ENCODE results near the gene VAV2.

DNA sequence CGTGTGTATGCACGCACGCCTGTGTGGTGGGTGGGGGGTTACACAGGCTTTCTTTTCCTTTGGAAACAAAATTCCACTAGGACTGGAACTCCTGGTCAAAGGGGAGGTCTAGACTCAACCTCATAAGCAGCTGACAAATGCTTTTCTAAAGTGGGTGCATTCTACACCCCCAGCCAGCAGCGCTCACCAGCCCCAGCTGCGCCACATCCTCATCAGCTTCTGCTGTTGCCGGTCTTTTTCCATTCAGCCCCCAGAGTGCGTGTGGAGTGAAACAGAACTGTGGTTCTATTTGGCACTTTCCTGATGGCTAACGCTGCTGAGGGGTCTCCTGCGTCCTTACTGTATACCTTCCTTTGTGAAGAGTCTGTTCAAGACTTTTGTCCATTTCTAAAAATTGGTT is 176.3 kb downstream of the VAV2 start:
- TF ChIP-seq, protein P1, sequence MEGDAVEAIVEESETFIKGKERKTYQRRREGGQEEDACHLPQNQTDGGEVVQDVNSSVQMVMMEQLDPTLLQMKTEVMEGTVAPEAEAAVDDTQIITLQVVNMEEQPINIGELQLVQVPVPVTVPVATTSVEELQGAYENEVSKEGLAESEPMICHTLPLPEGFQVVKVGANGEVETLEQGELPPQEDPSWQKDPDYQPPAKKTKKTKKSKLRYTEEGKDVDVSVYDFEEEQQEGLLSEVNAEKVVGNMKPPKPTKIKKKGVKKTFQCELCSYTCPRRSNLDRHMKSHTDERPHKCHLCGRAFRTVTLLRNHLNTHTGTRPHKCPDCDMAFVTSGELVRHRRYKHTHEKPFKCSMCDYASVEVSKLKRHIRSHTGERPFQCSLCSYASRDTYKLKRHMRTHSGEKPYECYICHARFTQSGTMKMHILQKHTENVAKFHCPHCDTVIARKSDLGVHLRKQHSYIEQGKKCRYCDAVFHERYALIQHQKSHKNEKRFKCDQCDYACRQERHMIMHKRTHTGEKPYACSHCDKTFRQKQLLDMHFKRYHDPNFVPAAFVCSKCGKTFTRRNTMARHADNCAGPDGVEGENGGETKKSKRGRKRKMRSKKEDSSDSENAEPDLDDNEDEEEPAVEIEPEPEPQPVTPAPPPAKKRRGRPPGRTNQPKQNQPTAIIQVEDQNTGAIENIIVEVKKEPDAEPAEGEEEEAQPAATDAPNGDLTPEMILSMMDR (IDR thresholded peaks at IDR 0.05) = no peak
- no peak for TF ChIP-seq POLR2A (IDR thresholded peaks at IDR 0.05)

All from adrenal gland (tissue), 5 donors.